Right hindlimb (tissue), 1 donor: Measurements from ENCODE around the gene GNL2.
A peak's percentile ranks its signal among the peaks of the same experiment; 100 is the strongest.

Source experiments
- DNase-seq: peaks from one replicate; pipeline ENCODE4 v3.0.0-alpha.2; 2018

The GNL2 gene

GRCh38 chr1:37595440-37596181 lies at the start of gene GNL2:
GNL2 (minus strand) TSS chr1:37595937; CDS start chr1:37595822, 115 bp downstream.
- peak; percentile 99 for DNase-seq

- no peak for DNase-seq
These were observed 45.3 kb upstream of the GNL2 start for GRCh38 chr1:37641059-37641458.

- DNase-seq = no peak
These were observed 40.7 kb upstream of the GNL2 start for GRCh38 chr1:37636435-37636834.

- no peak for DNase-seq
These were observed 39.5 kb upstream of the GNL2 start for GRCh38 chr1:37634992-37635902.

GRCh38 chr1:37634244-37634991 lies 38.7 kb upstream of the GNL2 start, which contains the start of gene RSPO1:
RSPO1 (minus strand) TSS chr1:37634892; CDS start chr1:37629661, 5,231 bp downstream.
- peak; percentile 39 for DNase-seq

GRCh38 chr1:37633938-37634243 lies 38.2 kb upstream of the GNL2 start:
- DNase-seq = no peak

- no peak for DNase-seq
These were observed 37.6 kb upstream of the GNL2 start for GRCh38 chr1:37633040-37633937.

GRCh38 chr1:37631036-37631435 lies 35.3 kb upstream of the GNL2 start:
- DNase-seq = no peak

GRCh38 chr1:37630426-37631028 lies 34.8 kb upstream of the GNL2 start:
- DNase-seq = no peak

- DNase-seq = no peak
These were observed 34.1 kb upstream of the GNL2 start for GRCh38 chr1:37629726-37630425.

- DNase-seq = no peak
These were observed 33.3 kb upstream of the GNL2 start for GRCh38 chr1:37629008-37629407.

GRCh38 chr1:37628026-37628556 lies 32.4 kb upstream of the GNL2 start:
- no peak for DNase-seq

- no peak for DNase-seq
These were observed 26.4 kb upstream of the GNL2 start for GRCh38 chr1:37622131-37622530.

GRCh38 chr1:37621326-37621870 lies 25.7 kb upstream of the GNL2 start:
- no peak for DNase-seq

- no peak for DNase-seq
These were observed 25.0 kb upstream of the GNL2 start for GRCh38 chr1:37620707-37621106.

- DNase-seq = no peak
These were observed 20.6 kb upstream of the GNL2 start for GRCh38 chr1:37616330-37616729.

GRCh38 chr1:37614105-37614504 lies 18.4 kb upstream of the GNL2 start:
- DNase-seq = no peak

- no peak for DNase-seq
These were observed 16.4 kb upstream of the GNL2 start for GRCh38 chr1:37612186-37612585.

GRCh38 chr1:37609994-37610393 lies 14.3 kb upstream of the GNL2 start:
- no peak for DNase-seq

GRCh38 chr1:37609002-37609401 lies 13.3 kb upstream of the GNL2 start:
- no peak for DNase-seq
